GM19467 (cell line): Measurements from ENCODE around the gene OVAAL.

Source experiments
- ATAC-seq: cut with Tn5 transposase; IDR thresholded peaks from one replicate; pipeline ENCODE4 v1.9.1; 2021; ENCODE audit warnings: mild to moderate bottlenecking, moderate library complexity; ENCODE audit not compliant: unreplicated experiment

OVAAL gene

DNA sequence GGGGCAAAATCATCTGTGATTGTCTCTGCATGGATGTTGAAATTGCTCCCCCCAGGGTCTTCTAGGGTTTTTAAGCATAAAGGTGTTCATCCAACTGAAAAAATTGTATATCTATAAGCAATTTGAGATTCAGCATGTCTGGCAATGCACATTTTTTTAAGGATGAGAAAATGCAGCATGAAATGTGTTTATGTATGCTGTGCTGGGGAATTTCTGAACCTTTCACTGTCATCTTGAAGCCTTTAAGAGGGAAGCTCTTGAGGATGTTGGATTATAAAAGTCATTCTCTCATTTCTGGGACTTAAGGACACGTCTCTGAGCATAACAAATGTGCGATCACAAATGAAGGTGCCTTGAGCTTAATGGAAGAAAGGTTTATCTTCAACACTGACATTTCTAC lies 9.4 kb downstream of the OVAAL start:
- ATAC-seq: no peak

DNA sequence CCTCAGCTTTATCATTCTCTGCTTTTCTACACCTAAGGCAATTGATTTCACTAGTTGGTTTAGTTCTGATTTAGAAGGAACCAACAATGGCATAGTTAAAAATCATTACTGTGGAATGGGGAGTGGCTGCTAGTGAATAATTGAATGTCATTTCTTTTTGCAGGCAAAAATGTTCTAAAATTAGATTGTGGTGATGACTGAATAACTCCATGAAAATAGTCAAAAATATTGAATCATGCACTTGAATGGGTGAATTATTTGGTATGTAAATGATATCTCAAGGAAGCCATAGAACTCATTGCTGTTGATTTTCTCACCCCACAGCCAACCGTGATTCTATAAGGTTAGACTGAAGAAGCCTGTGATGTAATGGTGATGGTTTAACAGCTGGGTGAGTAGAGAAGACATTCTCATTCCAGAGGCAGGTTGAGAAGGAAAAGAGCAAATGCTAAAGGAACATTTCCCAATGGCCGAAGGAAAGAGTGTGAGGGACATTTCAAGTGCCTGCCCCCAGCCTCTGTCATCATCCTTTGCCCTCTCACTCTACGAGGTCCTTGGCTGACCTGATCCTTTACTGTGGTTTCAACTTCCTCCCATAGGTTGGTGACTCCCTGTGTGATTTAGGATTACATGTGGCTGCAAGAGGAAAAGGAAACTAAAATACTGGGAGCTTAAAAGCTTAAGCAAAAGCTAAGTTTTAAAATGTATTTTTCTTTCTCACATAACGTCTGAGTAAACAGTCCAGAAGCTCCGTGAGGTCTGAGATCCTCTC lies 12.5 kb downstream of the OVAAL start:
- ATAC-seq: no peak

DNA sequence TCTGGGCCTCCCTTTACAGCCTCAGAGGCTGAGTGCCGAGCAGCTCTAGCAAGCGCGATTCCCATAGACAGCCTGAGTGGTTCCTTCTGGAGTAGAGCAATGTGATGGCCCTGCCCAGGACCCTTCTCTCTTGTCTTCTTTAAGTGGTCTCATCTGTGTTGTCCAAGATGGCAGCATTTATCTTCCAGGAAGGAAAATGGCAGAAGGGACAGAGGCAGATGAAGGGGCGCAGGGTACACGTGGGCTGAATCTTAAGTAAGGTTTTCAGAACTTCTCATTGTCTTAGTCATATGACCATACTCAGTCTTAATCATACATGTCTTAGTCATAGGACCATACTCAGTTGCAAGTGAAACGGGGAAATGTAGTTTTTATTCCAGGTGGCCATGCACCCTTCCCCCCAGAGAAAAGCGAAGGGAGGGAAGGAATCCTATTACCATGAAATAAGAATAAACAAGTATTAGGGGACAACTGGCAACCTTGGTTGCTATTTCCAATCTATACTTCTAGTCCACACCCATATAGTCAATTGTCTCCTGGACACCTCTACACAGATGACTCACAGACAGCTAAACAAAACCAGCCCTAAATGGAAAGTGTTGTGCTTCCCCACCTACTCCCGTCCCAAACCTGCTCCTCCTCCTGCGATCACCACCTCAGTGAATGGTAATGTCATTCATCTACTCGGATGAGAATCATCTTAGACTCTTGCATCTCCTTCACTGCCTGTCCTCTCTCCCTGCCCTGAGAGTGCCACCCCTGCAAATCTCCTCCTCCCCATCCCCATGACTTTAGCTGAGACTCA lies 13.3 kb downstream of the OVAAL start:
- no peak for ATAC-seq

DNA sequence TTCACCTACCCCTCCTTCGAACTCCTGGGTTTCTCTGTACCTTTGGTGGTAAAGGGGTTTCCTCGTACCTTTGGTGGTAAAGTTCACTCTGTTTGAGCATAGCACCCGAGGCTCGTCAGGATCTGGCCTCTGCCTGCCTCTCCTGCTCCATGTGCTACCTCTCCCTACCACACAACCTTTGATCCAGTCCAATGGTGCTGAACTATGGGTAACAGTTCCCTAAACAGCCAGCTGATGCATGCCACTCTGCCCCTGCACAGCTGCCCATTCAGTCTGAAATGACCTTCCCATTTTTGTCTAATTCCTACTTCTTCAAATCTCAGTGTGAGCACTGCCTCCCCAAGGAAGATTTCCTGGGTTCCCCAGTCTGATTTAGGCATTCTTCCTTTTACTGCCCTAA lies 14.0 kb downstream of the OVAAL start:
- ATAC-seq: no peak

DNA sequence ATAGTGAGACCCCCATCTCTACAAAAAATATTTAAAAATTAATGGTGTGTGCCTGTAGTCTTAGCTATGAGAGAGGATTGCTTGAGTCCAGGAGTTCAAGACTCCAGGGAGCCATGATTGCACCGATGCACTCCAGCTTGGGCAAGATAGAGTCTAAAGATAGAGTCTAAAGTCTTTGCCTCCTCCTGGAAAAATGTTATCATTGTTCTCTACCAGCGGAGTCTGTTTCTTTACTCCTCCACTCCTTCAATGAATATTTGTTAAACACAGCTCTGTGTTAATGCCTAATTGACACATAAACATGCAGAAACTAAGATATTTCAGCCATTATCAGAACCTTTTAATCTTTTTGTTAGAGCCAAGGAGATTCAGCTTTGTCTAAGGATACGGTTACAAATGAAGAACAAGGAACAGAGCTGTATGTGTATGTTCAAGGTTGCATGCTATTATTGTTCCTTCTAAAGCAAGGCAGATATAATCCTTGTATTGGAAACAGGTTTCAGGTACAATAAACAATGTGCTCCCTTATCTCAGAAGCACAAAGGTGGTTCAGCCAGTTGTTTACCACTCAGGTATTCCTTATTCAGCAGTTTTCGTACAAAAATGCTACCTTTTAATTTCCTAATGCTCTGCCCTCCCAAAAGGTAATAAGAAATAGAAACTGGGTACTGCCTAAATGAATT lies 15.4 kb downstream of the OVAAL start:
- no peak for ATAC-seq

DNA sequence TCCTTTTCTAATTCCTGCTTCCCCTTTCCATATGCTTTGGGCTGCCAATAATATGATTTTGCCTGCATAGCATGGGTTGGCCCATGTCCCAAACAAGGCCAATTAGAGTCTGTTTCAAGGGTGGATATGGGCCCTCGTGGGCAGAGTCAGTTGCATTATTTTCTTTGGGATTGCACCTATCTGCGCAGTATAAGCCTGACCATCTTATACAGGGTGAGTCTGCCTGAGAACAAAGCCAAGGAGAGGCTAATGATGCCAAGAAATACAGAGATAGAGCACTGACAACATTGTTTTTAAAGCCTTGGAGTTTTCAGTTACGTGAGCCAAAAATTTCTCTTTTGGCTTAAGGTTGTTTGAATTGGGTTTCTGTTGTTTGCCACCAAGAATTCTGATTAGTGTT lies 18.6 kb downstream of the OVAAL start:
- ATAC-seq: no peak

DNA sequence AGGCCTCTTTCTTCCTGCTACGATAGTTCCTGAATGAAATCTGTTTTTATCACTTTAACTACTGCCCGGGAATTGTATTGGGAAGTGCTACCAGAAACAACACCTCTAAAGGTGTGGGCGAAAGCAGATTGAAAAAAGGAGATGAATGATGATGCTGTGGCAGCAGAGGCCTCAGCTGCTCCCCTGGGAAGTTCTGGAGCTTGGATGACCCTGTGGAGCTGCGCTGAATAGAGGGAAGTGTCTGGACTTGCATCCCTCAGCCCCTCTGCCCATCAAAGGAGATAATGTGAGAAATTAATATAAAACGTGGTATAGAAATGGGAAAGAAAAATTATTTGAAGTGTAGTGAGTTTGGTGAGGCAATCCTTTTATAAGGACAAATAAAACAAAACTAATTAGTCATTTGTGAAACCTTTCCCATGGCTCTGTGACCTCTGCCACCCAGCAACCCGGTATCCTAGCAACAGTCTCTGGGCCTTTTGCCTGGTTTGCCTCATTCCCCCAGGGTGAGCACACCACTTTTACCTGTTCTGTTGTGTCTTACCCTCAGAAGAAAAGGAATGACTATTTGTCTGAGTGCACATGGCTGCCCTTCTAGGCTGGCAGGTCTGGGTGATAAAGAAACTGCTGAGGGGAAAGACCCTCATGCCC lies 21.3 kb downstream of the OVAAL start:
- ATAC-seq: no peak

DNA sequence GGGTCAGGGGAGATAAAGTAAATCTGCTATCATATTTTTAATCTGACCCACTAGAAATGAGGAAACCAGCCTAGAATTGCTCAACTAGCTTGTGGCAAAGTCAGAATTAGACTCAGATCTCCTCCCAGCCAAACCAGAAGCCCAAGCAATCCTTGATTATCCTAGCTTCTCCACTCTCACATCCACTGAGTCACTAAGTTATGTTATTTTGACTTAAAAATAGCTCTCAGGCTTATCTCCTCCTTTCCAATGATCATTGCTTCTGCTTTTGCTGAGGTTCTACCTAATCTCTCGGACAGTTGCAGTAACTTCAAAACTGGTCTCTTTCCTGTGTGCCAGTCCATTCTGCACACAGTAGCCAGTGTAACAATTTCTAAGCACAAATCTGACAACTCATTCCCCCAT lies 22.9 kb downstream of the OVAAL start:
- ATAC-seq: no peak

DNA sequence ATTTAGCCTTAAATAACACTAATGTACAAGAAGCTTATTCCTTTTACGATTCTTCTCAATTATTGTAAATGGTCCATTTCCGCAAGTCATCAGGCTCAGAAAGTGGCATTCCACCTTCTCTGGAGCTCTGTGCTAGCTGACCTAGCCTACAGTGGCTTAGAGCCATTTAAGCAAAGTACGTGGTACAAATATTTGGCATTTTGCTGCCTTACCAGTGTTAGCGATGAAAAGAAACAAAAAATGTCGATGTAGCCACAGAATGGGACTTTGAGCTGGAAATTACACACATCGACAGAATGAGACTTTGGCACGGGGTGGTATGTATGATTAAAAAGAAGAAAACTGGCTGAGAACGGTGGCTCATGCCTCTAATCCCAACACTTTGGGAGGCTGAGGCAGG lies 26.1 kb downstream of the OVAAL start:
- no peak for ATAC-seq

DNA sequence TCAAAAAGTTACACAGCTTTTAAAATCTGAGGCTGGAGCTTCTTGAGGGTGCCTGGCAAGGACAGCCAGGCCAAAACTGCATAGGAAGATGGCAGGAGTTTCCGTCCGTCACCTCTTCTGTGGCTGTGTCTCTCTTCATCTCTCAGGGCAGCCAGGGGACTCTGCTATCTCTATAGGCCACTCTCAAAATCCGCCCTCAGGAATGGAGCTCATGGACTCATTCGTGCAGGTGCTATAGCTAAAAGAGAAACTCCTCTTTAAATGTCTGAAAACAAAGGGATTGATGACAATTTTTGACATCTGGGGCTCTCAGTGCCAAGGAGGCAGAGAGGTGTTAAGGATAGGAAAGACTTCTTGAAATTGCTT lies 27.2 kb downstream of the OVAAL start:
- no peak for ATAC-seq

DNA sequence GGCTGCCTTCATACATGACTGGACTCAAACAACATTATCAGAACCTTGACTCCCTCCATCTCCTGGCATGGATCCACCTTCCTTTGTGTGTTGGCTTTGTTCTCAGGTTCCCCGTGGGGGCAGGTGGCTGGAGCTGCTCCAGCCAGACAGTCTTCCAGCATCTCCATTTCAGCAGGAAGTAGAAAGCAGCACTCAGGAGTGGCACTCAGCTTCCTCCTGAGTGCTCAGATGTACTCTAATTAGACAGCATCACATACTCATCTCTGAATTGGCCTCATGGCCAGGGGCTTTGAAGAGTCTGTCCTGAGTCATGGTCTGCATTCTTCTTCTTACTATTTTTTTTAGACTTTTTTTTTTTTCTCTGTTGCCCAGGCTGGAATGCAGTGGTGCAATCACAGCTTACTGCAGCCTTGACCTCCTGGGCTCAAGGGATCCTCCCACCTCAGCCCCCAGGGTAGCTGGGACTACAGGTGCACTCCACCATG lies 27.9 kb downstream of the OVAAL start:
- no peak for ATAC-seq

DNA sequence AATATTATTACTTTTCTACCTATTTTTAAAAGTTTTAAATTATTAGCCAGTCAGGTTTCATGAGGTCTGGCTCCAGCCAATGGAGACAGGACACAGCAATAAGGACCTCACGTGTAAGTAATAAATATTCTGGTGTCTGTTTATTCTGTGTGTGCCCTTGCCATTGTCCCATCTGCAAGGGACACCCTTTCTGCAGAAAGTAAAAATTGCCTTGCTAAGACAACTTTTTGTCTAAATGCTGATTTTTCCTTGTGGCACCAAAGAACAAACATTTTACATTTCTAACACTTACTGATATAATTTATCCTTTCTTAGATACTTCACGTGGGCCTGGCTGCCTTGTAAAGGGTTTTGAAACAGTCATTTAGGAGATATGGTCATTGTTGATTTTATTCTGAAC lies 29.4 kb downstream of the OVAAL start:
- ATAC-seq: no peak

DNA sequence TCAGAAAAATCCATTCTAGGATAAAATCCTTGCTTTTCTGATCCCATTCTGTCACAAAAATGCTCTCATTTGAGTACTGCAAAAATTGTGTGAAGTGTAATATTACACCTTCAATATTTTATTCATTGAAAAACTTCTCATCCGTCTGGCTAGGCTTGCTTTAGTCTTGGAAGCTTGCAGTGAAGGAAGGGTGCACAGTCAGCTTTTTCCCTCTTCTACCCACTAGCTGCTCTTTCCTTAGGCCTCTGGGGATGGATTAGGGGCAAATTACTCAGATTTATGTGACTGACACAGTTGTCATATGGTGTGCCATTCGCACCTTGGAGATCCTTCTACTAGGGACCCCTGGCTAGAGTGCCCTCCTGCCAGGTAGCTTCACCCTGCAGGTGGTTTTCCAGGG lies 32.1 kb downstream of the OVAAL start:
- ATAC-seq: no peak

DNA sequence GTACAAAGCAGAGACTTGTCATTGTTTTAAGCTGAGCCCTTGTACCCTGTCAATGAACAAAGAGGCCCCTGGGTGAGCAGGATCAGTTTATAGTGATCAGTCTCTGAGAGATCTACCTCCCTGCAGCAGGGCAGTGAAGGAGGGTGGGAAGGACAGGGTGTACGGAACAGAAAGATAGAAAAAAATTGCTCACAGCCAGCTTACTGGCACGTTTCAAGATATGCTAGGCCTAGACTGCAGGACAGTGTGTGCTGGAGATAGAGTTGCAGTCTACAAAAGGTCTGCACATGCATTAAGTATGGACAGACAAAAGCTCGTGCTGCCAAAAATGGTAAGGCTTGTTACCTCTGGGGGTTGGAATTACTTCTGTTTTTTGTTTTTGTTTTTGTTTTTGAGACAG lies 34.6 kb downstream of the OVAAL start:
- no peak for ATAC-seq

DNA sequence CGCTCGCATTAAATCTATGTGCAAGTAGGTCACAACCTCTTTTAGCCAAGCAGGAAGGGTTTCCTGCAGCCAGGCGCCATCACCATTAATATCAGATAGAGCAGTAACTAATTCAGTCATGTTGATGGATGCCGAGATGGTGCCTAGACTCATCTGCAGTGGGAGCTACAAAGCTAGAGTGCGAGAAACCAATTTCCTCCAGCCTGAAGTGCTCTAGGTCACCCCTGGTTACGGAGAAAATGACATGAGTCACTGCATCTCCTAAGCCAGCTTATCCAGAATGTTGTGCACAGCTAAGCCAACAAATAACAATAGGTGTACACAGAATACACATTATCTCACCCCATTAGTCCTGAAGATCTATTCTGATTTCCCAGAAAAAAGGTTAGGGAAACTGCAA lies 36.0 kb downstream of the OVAAL start:
- ATAC-seq: no peak

DNA sequence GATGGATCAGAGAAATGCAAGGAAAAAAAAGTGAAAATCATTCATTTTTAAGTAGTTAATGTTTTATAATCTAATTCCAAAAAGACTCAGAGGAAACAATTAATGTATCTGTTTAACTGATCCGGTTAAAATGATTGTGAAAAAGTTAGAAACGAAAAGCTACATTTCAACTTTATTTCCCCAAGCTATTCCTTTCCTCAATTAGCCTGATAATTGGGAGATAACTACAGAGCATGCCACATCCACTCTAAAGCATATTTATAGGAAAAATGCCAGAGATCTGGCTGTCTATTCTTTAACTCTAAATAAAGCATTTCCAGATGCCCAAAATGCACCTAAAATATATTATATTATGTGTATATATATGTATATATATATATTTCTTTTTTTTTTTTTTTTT lies 37.2 kb downstream of the OVAAL start:
- ATAC-seq: no peak

DNA sequence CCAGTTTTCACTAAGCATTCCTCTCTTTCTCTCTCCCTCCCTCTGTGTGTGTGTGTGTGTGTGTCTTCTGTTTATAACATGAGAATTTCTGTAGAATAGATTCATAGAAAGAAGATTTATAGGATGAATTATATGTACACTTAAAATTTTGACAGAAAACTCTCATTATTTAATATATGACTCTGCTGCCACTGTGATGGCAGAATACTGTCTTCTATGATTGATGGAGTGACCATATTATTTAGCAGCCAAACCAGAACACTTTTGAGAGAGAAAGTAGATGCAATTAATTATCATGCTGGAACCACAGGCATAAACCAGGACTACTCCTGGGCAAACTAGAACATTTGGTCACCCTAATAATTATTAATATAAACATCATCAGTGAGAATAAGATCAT lies 38.8 kb downstream of the OVAAL start:
- ATAC-seq: no peak

DNA sequence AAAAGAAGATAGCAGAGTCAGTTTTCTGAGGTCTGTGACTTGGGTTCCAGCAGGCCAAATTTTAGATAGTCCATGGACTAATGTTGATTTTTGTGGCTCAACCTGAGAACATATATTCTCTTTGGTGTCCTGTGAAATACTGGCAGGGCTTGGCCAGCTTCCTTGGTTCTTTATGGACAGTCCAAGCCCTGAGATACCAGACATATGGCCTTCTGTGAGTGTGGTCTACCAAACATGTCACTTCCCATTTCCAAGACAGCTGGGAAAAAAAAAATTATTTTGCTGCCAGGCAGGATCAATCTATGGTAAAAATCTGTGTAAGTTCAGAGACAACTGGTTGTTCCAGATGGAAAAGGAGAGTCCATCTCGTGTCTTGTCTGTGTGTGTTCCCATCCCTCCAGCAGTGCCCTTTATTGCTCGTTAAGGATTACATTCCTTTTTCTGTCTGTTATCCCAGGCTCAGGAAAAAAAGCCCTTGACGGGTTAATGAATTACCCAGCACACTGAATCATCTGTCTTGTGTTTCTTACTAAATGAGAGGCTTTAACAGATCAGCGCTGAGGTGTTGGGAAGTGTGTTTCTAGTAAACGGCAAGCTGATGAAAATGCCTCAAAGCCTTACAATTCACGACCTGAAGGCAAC lies 39.7 kb downstream of the OVAAL start:
- ATAC-seq: no peak

DNA sequence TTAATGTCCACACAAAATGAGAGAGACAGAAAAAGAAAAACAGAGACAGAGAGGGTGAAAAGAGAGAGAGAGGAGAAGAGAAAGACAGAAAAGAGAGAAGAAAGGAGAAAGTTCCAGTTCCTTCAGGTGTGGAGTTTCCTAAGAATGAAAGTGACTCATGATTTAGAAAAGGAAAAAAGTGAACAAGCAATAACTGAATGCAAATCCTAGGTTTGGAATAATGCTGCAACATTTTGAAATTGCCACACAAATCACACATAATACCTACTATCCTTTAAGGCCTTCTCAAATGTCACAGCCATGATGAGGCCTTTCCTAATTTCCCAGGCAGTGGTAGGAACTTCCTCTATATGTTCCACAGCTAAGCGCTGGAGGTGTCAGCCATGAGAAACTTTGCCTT lies 41.6 kb downstream of the OVAAL start:
- ATAC-seq: no peak

DNA sequence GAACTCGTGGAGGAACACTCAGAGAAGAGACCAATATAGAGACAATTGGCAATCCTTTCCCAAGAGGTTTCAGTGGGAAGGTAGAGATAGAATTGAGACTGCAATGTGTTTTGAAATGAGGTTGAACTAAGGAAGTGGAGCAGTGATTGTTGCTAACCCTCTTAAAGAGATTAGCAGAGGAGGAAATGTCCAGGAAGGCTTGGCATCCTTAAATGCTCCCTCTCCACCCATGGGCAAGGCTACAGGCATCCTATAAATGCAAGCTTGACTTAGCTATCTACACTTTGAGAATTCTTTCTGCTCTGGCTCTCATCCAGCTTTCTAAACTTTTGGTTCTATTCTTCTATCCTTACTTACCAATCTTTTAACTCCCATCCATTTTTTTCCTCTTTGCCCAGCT lies 42.7 kb downstream of the OVAAL start:
- no peak for ATAC-seq
